C4-2B (cell line): ENCODE data around the gene SPON1.
"Not testable (repeated sequence)": the region's sequence is repeated elsewhere in the genome, so short reads cannot be mapped to it uniquely, and the experiment has no call there.

Experiments used
- CTCF ChIP-seq: fragments of 450-650 bp; conservative IDR thresholded peaks from 2 replicates; pipeline ENCODE4 v1.5.1; 2017; ENCODE audit warnings: mild to moderate bottlenecking
- ZFX ChIP-seq: fragments of 450-650 bp; IDR thresholded peaks from 2 replicates; pipeline ENCODE4 v1.6.1; 2017

GRCh38 chr11:14088861-14089260 lies 126.3 kb downstream of the SPON1 start:
- not testable (repeated sequence) for TF ChIP-seq CTCF, ZFX
